Neural progenitor cell (in vitro differentiated cells): Measurements from ENCODE around the gene ITGA11. TPM values are rescaled to one million over a fixed set of nuclear protein-coding genes. Genes with fewer than 3 reads are reported as not detected.

ENCODE experiments used
- DNase-seq: peaks from one replicate; pipeline ENCODE4 v3.0.0-alpha.2; 2016; ENCODE audit warnings: low spot score
- H2AFZ ChIP-seq: fragments of 200-600 bp; sonication (generic); replicated peaks from 2 replicates; pipeline ENCODE4 v1.6.1; 2016; ENCODE audit warnings: antibody characterized with exemption
- H3F3A ChIP-seq: fragments of 200-600 bp; sonication (generic); 2 replicates; pipeline ENCODE4 v1.6.1; 2016; ENCODE audit warnings: antibody characterized with exemption, low read depth
- H3K27ac ChIP-seq: fragments of 200-600 bp; sonication (generic); 2 replicates; pipeline ENCODE4 v1.5.1; 2016; ENCODE audit warnings: mild to moderate bottlenecking
- H3K27me3 ChIP-seq: fragments of 200-600 bp; sonication (generic); 2 replicates; pipeline ENCODE4 v1.6.1; 2016; ENCODE audit warnings: mild to moderate bottlenecking, moderate library complexity
- H3K36me3 ChIP-seq: fragments of 200-600 bp; sonication (generic); 2 replicates; pipeline ENCODE4 v1.5.1; 2016
- H3K4me1 ChIP-seq: fragments of 200-600 bp; sonication (generic); 2 replicates; pipeline ENCODE4 v1.6.1; 2016; ENCODE audit warnings: mixed run types
- H3K4me2 ChIP-seq: fragments of 200-600 bp; sonication (generic); 2 replicates; pipeline ENCODE4 v1.6.1; 2016
- H3K4me3 ChIP-seq: fragments of 200-600 bp; sonication (generic); 2 replicates; pipeline ENCODE4 v1.5.1; 2016
- H3K79me2 ChIP-seq: fragments of 200-600 bp; sonication (generic); 2 replicates; pipeline ENCODE4 v1.6.1; 2016; ENCODE audit warnings: low read depth
- H3K9ac ChIP-seq: fragments of 200-600 bp; sonication (generic); 2 replicates; pipeline ENCODE4 v1.6.1; 2016
- H3K9me3 ChIP-seq: fragments of 200-600 bp; sonication (generic); 2 replicates; pipeline ENCODE4 v1.5.1; 2016; ENCODE audit warnings: low read depth
- H4K20me1 ChIP-seq: fragments of 200-600 bp; sonication (generic); 2 replicates; pipeline ENCODE4 v1.6.1; 2016; ENCODE audit warnings: low read depth
- H3K27ac Mint-ChIP-seq: 3 replicates; pipeline ENCODE4 v1.8.0; 2021; ENCODE audit warnings: mixed read lengths
- H3K27me3 Mint-ChIP-seq: 2 replicates; pipeline ENCODE4 v1.8.0; 2022; ENCODE audit warnings: low read depth, mild to moderate bottlenecking, inconsistent platforms, moderate library complexity, mixed read lengths; ENCODE audit not compliant: insufficient read depth
- H3K36me3 Mint-ChIP-seq: 3 replicates; pipeline ENCODE4 v1.8.0; 2021; ENCODE audit warnings: mixed read lengths
- H3K4me1 Mint-ChIP-seq: 3 replicates; pipeline ENCODE4 v1.8.0; 2021; ENCODE audit warnings: mixed read lengths
- H3K4me3 Mint-ChIP-seq: 3 replicates; pipeline ENCODE4 v1.8.0; 2021; ENCODE audit warnings: mild to moderate bottlenecking, moderate library complexity, mixed read lengths
- H3K9me3 Mint-ChIP-seq: 3 replicates; pipeline ENCODE4 v1.8.0; 2020; ENCODE audit warnings: mixed read lengths
- EZH2 ChIP-seq: fragments of 200-600 bp; sonication (generic); IDR thresholded peaks from 2 replicates; pipeline ENCODE4 v1.6.1; 2017; ENCODE audit warnings: antibody characterized with exemption, mild to moderate bottlenecking, moderate library complexity
- EZH2phosphoT487 ChIP-seq: fragments of 200-600 bp; sonication (generic); IDR thresholded peaks from 2 replicates; pipeline ENCODE4 v1.6.1; 2017; ENCODE audit warnings: antibody characterized with exemption
- total RNA-seq: library from RNA; depleted of rRNA; stranded (reverse); fragments of >200 nt; gene quantifications from 2 replicates; pipeline ENCODE4 v1.2.3, GENCODE V29; 2015; ENCODE audit warnings: low replicate concordance
- TF ChIP-seq, protein P1 (sequence below): fragments of 200-600 bp; sonication (generic); IDR thresholded peaks from 2 replicates; pipeline ENCODE4 v1.5.1; 2017; ENCODE audit warnings: antibody characterized with exemption, mild to moderate bottlenecking

ITGA11 gene
- total RNA-seq, 1 donor from 2014 or later = not detected

- Mint-ChIP-seq H3K36me3 (no peaks in the 10 kb centered on the region), H3K4me1 (no peaks in the 10 kb centered on the region), H3K27ac (no peak overlapping the region), H3K27me3 (peaks cover 8% of the 10 kb centered on the region), H3K4me3 (no peak overlapping the region), H3K9me3 (no peaks in the 10 kb centered on the region)
- no peak for TF ChIP-seq EZH2
- TF ChIP-seq EZH2phosphoT487 = no peak
- TF ChIP-seq, protein P1, sequence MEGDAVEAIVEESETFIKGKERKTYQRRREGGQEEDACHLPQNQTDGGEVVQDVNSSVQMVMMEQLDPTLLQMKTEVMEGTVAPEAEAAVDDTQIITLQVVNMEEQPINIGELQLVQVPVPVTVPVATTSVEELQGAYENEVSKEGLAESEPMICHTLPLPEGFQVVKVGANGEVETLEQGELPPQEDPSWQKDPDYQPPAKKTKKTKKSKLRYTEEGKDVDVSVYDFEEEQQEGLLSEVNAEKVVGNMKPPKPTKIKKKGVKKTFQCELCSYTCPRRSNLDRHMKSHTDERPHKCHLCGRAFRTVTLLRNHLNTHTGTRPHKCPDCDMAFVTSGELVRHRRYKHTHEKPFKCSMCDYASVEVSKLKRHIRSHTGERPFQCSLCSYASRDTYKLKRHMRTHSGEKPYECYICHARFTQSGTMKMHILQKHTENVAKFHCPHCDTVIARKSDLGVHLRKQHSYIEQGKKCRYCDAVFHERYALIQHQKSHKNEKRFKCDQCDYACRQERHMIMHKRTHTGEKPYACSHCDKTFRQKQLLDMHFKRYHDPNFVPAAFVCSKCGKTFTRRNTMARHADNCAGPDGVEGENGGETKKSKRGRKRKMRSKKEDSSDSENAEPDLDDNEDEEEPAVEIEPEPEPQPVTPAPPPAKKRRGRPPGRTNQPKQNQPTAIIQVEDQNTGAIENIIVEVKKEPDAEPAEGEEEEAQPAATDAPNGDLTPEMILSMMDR = no peak
- Histone ChIP-seq H3K79me2 (no peaks in the 10 kb centered on the region), H3K4me2 (peak overlapping the region; percentile 11), H3K9ac (no peak overlapping the region), H3K4me1 (peaks cover 6% of the 10 kb centered on the region), H3K27me3 (peaks cover 16% of the 10 kb centered on the region), H3K4me3 (no peak overlapping the region), H3K27ac (no peak overlapping the region), H2AFZ (peak overlapping the region; percentile 65), H3K9me3 (no peaks in the 10 kb centered on the region), H3F3A (no peaks in the 10 kb centered on the region), H4K20me1 (no peaks in the 10 kb centered on the region), H3K36me3 (no peaks in the 10 kb centered on the region)
- peak; percentile 21 for DNase-seq
Observed at GRCh38 chr15:68449389-68449788, 17.4 kb upstream of the ITGA11 start.

DNA sequence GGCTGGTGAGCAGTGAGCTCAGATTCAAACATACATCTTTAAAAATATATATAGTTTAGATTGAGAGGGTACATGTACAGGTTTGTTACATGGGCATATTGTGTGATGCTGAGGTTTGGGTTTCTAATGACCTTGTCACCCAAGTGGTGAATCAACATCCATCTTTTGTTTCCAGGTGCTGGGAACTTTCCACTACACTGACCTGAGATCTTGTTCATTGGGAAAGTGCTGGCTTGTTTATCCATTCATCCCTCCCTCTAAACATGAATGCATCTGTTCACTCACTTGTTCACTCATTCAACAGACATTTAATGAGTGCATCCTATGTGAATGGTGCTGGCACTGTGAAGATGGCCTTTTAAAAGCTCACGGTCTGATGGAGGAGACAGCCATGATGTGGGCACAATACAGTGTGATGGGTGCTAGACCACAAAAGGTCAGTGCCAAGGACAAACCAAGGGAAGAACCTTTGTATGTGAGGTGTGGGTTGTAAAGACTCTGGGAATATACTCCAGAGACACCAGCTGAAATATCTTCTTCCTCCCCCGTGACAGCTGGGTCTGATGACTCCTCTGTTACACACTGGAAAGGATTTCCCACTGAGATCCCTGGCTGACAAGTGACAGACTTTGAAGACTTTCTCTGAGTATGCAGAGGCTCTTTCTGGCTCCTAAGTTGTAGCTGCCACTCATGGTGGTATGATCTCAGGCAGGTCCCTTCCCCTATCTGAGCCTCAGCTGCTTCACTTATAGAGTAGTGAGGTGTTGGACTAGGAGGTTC, 16.2 kb upstream of the ITGA11 start:
- Mint-ChIP-seq H3K4me3 (no peak overlapping the region), H3K9me3 (no peaks in the 10 kb centered on the region), H3K4me1 (no peaks in the 10 kb centered on the region), H3K36me3 (no peaks in the 10 kb centered on the region), H3K27ac (no peak overlapping the region), H3K27me3 (peaks cover 8% of the 10 kb centered on the region)
- H3K79me2 ChIP-seq = no peaks in the 10 kb centered on the region
- no peak overlapping the region for H3K27ac ChIP-seq
- peaks cover 6% of the 10 kb centered on the region for H3K4me1 ChIP-seq
- H3K4me3 ChIP-seq = no peak overlapping the region
- H3K36me3 ChIP-seq = no peaks in the 10 kb centered on the region
- no peak overlapping the region for H3K9ac ChIP-seq
- no peaks in the 10 kb centered on the region for H3K9me3 ChIP-seq
- no peaks in the 10 kb centered on the region for H3F3A ChIP-seq
- no peak for DNase-seq
- no peak for TF ChIP-seq EZH2
- TF ChIP-seq, protein P1 = no peak
- no peak for TF ChIP-seq EZH2phosphoT487
- H3K27me3 ChIP-seq = peaks cover 4% of the 10 kb centered on the region
- no peak overlapping the region for H3K4me2 ChIP-seq
- no peaks in the 10 kb centered on the region for H4K20me1 ChIP-seq
- H2AFZ ChIP-seq = no peak overlapping the region

DNA sequence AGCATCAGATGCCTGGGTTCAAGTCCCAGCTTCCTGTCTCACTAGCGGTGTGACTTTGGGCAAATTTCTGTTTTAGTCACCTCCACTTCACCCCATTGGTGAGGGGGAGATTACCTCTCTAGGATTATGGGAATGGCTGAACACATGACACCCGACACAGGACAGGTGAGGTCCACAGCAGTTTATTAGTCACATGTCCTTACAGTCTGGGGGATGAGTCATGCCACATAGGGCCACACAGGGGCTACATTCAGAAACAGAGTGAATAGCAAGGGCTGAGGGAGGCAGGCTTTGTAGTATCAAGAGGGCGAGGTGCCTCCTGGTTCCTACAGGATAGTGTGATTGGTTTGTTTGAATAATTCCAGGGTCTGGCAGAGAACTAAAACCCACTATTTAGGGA, 15.2 kb upstream of the ITGA11 start:
- H3K9ac ChIP-seq = no peak overlapping the region
- no peak overlapping the region for H3K27ac Mint-ChIP-seq
- no peaks in the 10 kb centered on the region for H3F3A ChIP-seq
- no peaks in the 10 kb centered on the region for H3K9me3 ChIP-seq
- H2AFZ ChIP-seq = no peak overlapping the region
- no peaks in the 10 kb centered on the region for H3K9me3 Mint-ChIP-seq
- no peak overlapping the region for H3K4me3 ChIP-seq
- H3K27ac ChIP-seq = no peak overlapping the region
- no peak overlapping the region for H3K4me2 ChIP-seq
- H3K27me3 ChIP-seq = no peaks in the 10 kb centered on the region
- H3K27me3 Mint-ChIP-seq = peaks cover 8% of the 10 kb centered on the region
- H3K36me3 Mint-ChIP-seq = no peaks in the 10 kb centered on the region
- DNase-seq = no peak
- H3K36me3 ChIP-seq = no peaks in the 10 kb centered on the region
- no peak overlapping the region for H3K4me3 Mint-ChIP-seq
- TF ChIP-seq EZH2phosphoT487 = no peak
- no peak for TF ChIP-seq EZH2
- TF ChIP-seq, protein P1 = no peak
- peaks cover 6% of the 10 kb centered on the region for H3K4me1 ChIP-seq
- no peaks in the 10 kb centered on the region for H3K4me1 Mint-ChIP-seq
- no peaks in the 10 kb centered on the region for H4K20me1 ChIP-seq
- no peaks in the 10 kb centered on the region for H3K79me2 ChIP-seq
